HepG2 (cell line): ENCODE measurements around the gene MYO10. TPM values are rescaled to one million over a fixed set of nuclear protein-coding genes. Genes with fewer than 3 reads are reported as not detected.

Experiments
- CBX2 ChIP-seq, 2 experiments: fragments of 200-600 bp in 1 of 2; sonication (generic); formaldehyde crosslinking in 1 of 2; IDR thresholded peaks; 2 replicates each; pipeline versions ENCODE4 v1.7.0 to v1.8.1; 2018 to 2022; ENCODE audit warnings: low read depth in 2 of 2, low read length in 1 of 2, mild to moderate bottlenecking in 1 of 2, missing genetic modification reagents in 1 of 2
- FOSL2 ChIP-seq: sonication (generic); formaldehyde crosslinking; IDR thresholded peaks from 2 replicates; pipeline ENCODE4 v1.4.0; 2020; ENCODE audit warnings: missing genetic modification reagents
- FOXC1 ChIP-seq: sonication (generic); formaldehyde crosslinking; IDR thresholded peaks from 2 replicates; pipeline ENCODE4 v1.8.0; 2022; ENCODE audit warnings: mild to moderate bottlenecking, missing genetic modification reagents, borderline replicate concordance
- MTA3 ChIP-seq: sonication (generic); formaldehyde crosslinking; IDR thresholded peaks from 2 replicates; pipeline ENCODE4 v1.4.0; 2020; ENCODE audit warnings: missing genetic modification reagents
- NFATC3 ChIP-seq: sonication (generic); formaldehyde crosslinking; IDR thresholded peaks from 2 replicates; pipeline ENCODE4 v1.5.1; 2020; ENCODE audit warnings: mild to moderate bottlenecking, missing genetic modification reagents
- RFX5 ChIP-seq: IDR thresholded peaks from 2 replicates; pipeline ENCODE4 v1.6.1; 2011; ENCODE audit warnings: low read depth, low read length, improper control_type of control experiment
- SP5 ChIP-seq: IDR thresholded peaks from 2 replicates; pipeline ENCODE4 v1.6.1; 2016; ENCODE audit warnings: low read depth, borderline replicate concordance
- TEAD3 ChIP-seq: optimal IDR thresholded peaks from 2 replicates; pipeline ENCODE3; 2016; ENCODE audit warnings: borderline replicate concordance
- ZNF660 ChIP-seq: sonication (generic); formaldehyde crosslinking; IDR thresholded peaks from 2 replicates; pipeline ENCODE4 v1.5.1; 2020; ENCODE audit warnings: mild to moderate bottlenecking, low read depth, missing genetic modification reagents, borderline replicate concordance
- ZNF678 ChIP-seq: sonication (generic); formaldehyde crosslinking; IDR thresholded peaks from 2 replicates; pipeline ENCODE4 v1.4.0; 2020; ENCODE audit warnings: mild to moderate bottlenecking, missing genetic modification reagents
- ZNF777 ChIP-seq: sonication (generic); formaldehyde crosslinking; IDR thresholded peaks from 2 replicates; pipeline ENCODE4 v1.4.0; 2020; ENCODE audit warnings: missing genetic modification reagents
- polyA plus RNA-seq, 8 experiments: library from polyadenylated mRNA; depleted of rRNA in 3 of 8; stranded (reverse) in 7 of 8; unstranded in 1 of 8; fragments of >200 nt; fragmentation: Illumina TruSeq in 4 of 8; extraction: Trizol in 4 of 8; gene quantifications; 2 replicates each; pipeline versions ENCODE4 v1.2.1 to v1.2.3, GENCODE V29; 2011 to 2016; ENCODE audit warnings: low read depth in 4 of 8, missing spikeins in 1 of 8, mixed read lengths in 1 of 8; ENCODE audit not compliant: insufficient read depth in 1 of 8
- total RNA-seq, 5 experiments: library from RNA; depleted of rRNA; stranded (reverse); fragments of >200 nt; fragmentation: Illumina TruSeq; extraction: Trizol; gene quantifications; 2 replicates each; pipeline ENCODE4 v1.2.3, GENCODE V29; 2016; ENCODE audit warnings: low read depth in 1 of 5
- TF ChIP-seq, protein P1 (sequence below): sonication (generic); formaldehyde crosslinking; IDR thresholded peaks from 2 replicates; pipeline ENCODE4 v1.4.0; 2020; ENCODE audit warnings: missing genetic modification reagents, borderline replicate concordance
- TF ChIP-seq, protein P2 (sequence below): sonication (generic); formaldehyde crosslinking; IDR thresholded peaks from 2 replicates; pipeline ENCODE4 v1.4.0; 2020; ENCODE audit warnings: missing genetic modification reagents
- TF ChIP-seq, protein P3 (sequence below): sonication (generic); formaldehyde crosslinking; conservative IDR thresholded peaks from 2 replicates; pipeline ENCODE4 v1.8.0; 2022; ENCODE audit warnings: mild to moderate bottlenecking, moderate library complexity, missing genetic modification reagents
- TF ChIP-seq, protein P4 (sequence below): sonication (generic); formaldehyde crosslinking; IDR thresholded peaks from 2 replicates; pipeline ENCODE4 v1.4.0; 2020; ENCODE audit warnings: missing genetic modification reagents, borderline replicate concordance

MYO10 gene
- total and polyA plus RNA-seq, 2 of the 13 experiments (the other 11 are each of a cell fraction or from before 2014, with no cell fraction given), result 4.5 to 14.0 TPM

DNA sequence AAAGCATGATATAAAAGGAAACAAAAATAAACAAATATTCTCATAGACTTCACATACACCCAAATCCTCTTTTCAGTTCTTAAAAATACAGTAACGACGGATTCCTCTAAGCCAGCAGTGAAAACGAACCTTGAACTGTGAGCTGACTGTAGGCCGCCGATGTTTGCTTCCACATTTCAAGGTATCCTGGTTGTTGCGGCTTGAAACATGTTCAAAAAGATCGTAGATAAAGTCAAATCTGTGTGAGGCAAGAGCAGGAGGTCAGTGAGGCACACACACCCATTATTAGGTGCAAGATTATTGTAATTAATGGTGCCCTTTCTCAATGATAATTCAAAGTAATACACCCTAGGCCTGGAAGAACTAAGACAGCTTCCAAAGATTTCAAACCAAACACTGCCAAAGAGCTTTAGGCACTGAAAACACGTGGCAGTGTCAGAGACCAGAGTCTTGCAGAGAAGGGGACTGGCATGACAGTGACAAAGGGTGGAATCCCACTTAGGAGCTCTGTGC lies 178.0 kb downstream of the MYO10 start (continued):
- TF ChIP-seq, protein P1, sequence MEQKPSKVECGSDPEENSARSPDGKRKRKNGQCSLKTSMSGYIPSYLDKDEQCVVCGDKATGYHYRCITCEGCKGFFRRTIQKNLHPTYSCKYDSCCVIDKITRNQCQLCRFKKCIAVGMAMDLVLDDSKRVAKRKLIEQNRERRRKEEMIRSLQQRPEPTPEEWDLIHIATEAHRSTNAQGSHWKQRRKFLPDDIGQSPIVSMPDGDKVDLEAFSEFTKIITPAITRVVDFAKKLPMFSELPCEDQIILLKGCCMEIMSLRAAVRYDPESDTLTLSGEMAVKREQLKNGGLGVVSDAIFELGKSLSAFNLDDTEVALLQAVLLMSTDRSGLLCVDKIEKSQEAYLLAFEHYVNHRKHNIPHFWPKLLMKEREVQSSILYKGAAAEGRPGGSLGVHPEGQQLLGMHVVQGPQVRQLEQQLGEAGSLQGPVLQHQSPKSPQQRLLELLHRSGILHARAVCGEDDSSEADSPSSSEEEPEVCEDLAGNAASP (CRISPR knock-in tag), result no peak
- no peak for TF ChIP-seq RFX5
- TF ChIP-seq, protein P2, sequence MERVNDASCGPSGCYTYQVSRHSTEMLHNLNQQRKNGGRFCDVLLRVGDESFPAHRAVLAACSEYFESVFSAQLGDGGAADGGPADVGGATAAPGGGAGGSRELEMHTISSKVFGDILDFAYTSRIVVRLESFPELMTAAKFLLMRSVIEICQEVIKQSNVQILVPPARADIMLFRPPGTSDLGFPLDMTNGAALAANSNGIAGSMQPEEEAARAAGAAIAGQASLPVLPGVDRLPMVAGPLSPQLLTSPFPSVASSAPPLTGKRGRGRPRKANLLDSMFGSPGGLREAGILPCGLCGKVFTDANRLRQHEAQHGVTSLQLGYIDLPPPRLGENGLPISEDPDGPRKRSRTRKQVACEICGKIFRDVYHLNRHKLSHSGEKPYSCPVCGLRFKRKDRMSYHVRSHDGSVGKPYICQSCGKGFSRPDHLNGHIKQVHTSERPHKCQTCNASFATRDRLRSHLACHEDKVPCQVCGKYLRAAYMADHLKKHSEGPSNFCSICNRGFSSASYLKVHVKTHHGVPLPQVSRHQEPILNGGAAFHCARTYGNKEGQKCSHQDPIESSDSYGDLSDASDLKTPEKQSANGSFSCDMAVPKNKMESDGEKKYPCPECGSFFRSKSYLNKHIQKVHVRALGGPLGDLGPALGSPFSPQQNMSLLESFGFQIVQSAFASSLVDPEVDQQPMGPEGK (CRISPR knock-in tag), result no peak; the same call in 1 of the 2 replicates
- no peak for TF ChIP-seq MTA3 (CRISPR knock-in tag)
- no peak for TF ChIP-seq CBX2 (IDR thresholded peaks at IDR 0.05; ENCODE audit: low read depth, low read length)
- TF ChIP-seq CBX2 (CRISPR knock-in tag; IDR thresholded peaks at IDR 0.05; ENCODE audit: low read depth), result no peak
- TF ChIP-seq NFATC3 (CRISPR knock-in tag), result no peak
- TF ChIP-seq TEAD3, result peak; percentile 46
- TF ChIP-seq, protein P3, sequence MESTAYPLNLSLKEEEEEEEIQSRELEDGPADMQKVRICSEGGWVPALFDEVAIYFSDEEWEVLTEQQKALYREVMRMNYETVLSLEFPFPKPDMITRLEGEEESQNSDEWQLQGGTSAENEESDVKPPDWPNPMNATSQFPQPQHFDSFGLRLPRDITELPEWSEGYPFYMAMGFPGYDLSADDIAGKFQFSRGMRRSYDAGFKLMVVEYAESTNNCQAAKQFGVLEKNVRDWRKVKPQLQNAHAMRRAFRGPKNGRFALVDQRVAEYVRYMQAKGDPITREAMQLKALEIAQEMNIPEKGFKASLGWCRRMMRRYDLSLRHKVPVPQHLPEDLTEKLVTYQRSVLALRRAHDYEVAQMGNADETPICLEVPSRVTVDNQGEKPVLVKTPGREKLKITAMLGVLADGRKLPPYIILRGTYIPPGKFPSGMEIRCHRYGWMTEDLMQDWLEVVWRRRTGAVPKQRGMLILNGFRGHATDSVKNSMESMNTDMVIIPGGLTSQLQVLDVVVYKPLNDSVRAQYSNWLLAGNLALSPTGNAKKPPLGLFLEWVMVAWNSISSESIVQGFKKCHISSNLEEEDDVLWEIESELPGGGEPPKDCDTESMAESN, result peak; percentile 52; the same call in 1 of the 2 replicates
- TF ChIP-seq SP5, result no peak
- no peak for TF ChIP-seq ZNF777 (CRISPR knock-in tag)
- TF ChIP-seq FOXC1 (CRISPR knock-in tag), result no peak
- TF ChIP-seq, protein P4, sequence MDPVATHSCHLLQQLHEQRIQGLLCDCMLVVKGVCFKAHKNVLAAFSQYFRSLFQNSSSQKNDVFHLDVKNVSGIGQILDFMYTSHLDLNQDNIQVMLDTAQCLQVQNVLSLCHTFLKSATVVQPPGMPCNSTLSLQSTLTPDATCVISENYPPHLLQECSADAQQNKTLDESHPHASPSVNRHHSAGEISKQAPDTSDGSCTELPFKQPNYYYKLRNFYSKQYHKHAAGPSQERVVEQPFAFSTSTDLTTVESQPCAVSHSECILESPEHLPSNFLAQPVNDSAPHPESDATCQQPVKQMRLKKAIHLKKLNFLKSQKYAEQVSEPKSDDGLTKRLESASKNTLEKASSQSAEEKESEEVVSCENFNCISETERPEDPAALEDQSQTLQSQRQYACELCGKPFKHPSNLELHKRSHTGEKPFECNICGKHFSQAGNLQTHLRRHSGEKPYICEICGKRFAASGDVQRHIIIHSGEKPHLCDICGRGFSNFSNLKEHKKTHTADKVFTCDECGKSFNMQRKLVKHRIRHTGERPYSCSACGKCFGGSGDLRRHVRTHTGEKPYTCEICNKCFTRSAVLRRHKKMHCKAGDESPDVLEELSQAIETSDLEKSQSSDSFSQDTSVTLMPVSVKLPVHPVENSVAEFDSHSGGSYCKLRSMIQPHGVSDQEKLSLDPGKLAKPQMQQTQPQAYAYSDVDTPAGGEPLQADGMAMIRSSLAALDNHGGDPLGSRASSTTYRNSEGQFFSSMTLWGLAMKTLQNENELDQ (CRISPR knock-in tag), result no peak
- no peak for TF ChIP-seq ZNF660 (CRISPR knock-in tag)
- TF ChIP-seq ZNF678 (CRISPR knock-in tag), result no peak
- peak; percentile 61; the same call in 1 of the 2 replicates for TF ChIP-seq FOSL2
